Suprapubic skin (tissue), 4 donors: ENCODE results near the gene CCDC167.

Experiments
- CTCF ChIP-seq, 2 donors: fragments of 200-600 bp in 1 of 2; fragments of 450-650 bp in 1 of 2; sonication (generic) in 1 of 2; IDR thresholded peaks; one replicate each; pipeline ENCODE4 v1.5.1; 2016 to 2019; ENCODE audit warnings: antibody characterized with exemption in 2 of 2, mild to moderate bottlenecking in 1 of 2, moderate library complexity in 1 of 2
- EP300 ChIP-seq: sonication (generic); formaldehyde crosslinking; IDR thresholded peaks from one replicate; pipeline ENCODE4 v1.6.1; 2017; ENCODE audit warnings: antibody characterized with exemption
- POLR2A ChIP-seq, 2 donors: fragments of 450-650 bp; IDR thresholded peaks; one replicate each; pipeline ENCODE4 v1.6.1; 2017; ENCODE audit warnings: antibody characterized with exemption in 2 of 2, mild to moderate bottlenecking in 2 of 2, moderate library complexity in 2 of 2
- POLR2AphosphoS5 ChIP-seq, 3 donors: sonication (generic); formaldehyde crosslinking; IDR thresholded peaks; one replicate each; pipeline ENCODE4 v1.6.1; 2017; ENCODE audit warnings: antibody characterized with exemption in 3 of 3

- TF ChIP-seq CTCF (IDR thresholded peaks at IDR 0.05), result no peak
- no peak for TF ChIP-seq POLR2AphosphoS5 (IDR thresholded peaks at IDR 0.05)
- TF ChIP-seq POLR2A (IDR thresholded peaks at IDR 0.05), result no peak
- no peak for TF ChIP-seq EP300
These were observed 12.3 kb upstream of the CCDC167 start for GRCh38 chr6:37511910-37512399.
